ENCODE measurements around the gene CIZ1.

GRCh38 chr9:128233817-128234406 is 42.5 kb upstream of the CIZ1 start:
- no peak for TF ChIP-seq CTCF (IDR thresholded peaks at IDR 0.05)
- no peak for TF ChIP-seq POLR2AphosphoS5 (IDR thresholded peaks at IDR 0.05)
- no peak for TF ChIP-seq POLR2A (IDR thresholded peaks at IDR 0.05)
